Smooth muscle cell (in vitro differentiated cells): ENCODE measurements around the gene AKAP10. TPM values are rescaled to one million over a fixed set of nuclear protein-coding genes. Genes with fewer than 3 reads are reported as not detected.

Source experiments
- DNase-seq: peaks from one replicate; lab custom pipeline; 2025; ENCODE audit not compliant: unreplicated experiment; lab: John Stamatoyannopoulos, UW
- H2AFZ ChIP-seq: fragments of 200-600 bp; sonication (generic); 2 replicates; pipeline ENCODE4 v1.6.0; 2016; ENCODE audit warnings: antibody characterized with exemption, low read depth, mild to moderate bottlenecking
- H3F3A ChIP-seq: fragments of 200-600 bp; sonication (generic); 2 replicates; pipeline ENCODE4 v1.6.0; 2017; ENCODE audit warnings: antibody characterized with exemption, low read depth
- H3K27ac ChIP-seq: fragments of 200-600 bp; sonication (generic); 2 replicates; pipeline ENCODE4 v1.5.1; 2016; ENCODE audit warnings: low read depth, mild to moderate bottlenecking
- H3K27me3 ChIP-seq: fragments of 200-600 bp; sonication (generic); 2 replicates; pipeline ENCODE4 v1.6.1; 2016; ENCODE audit warnings: low read depth, mild to moderate bottlenecking
- H3K36me3 ChIP-seq: fragments of 200-600 bp; sonication (generic); 2 replicates; pipeline ENCODE4 v1.5.1; 2016; ENCODE audit warnings: low read depth
- H3K4me1 ChIP-seq: fragments of 200-600 bp; sonication (generic); 2 replicates; pipeline ENCODE4 v1.5.1; 2016; ENCODE audit warnings: low read depth
- H3K4me2 ChIP-seq: fragments of 200-600 bp; sonication (generic); 2 replicates; pipeline ENCODE4 v1.6.0; 2016; ENCODE audit warnings: mild to moderate bottlenecking
- H3K4me3 ChIP-seq: fragments of 200-600 bp; sonication (generic); 2 replicates; pipeline ENCODE4 v1.5.1; 2016; ENCODE audit warnings: mild to moderate bottlenecking
- H3K79me2 ChIP-seq: fragments of 200-600 bp; sonication (generic); 2 replicates; pipeline ENCODE4 v1.6.0; 2016; ENCODE audit warnings: low read depth, mild to moderate bottlenecking
- H3K9ac ChIP-seq: fragments of 200-600 bp; sonication (generic); 2 replicates; pipeline ENCODE4 v1.6.0; 2016; ENCODE audit warnings: low read depth
- H3K9me3 ChIP-seq: fragments of 200-600 bp; sonication (generic); replicated peaks from 2 replicates; pipeline ENCODE4 v1.5.1; 2016; ENCODE audit warnings: low read depth
- H4K20me1 ChIP-seq: fragments of 200-600 bp; sonication (generic); 2 replicates; pipeline ENCODE4 v1.6.0; 2016; ENCODE audit warnings: low read depth
- WGBS: methylation state at CpG from one replicate; pipeline ENCODE4 v1.1.7; 2016; ENCODE audit warnings: low lambda C conversion rate; 5-methylcytosine and 5-hydroxymethylcytosine counted together
- polyA plus RNA-seq: library from polyadenylated mRNA; unstranded; fragments of >200 nt; fragmentation: Nextera tagmentation; extraction: Ambion mirVana; gene quantifications from 2 replicates; pipeline ENCODE4 v1.2.1, GENCODE V29; 2016
- total RNA-seq: library from RNA; depleted of rRNA; stranded (reverse); fragments of >200 nt; gene quantifications from 2 replicates; pipeline ENCODE4 v1.2.3, GENCODE V29; 2014
- TF ChIP-seq, protein P1 (sequence below): fragments of 200-600 bp; sonication (generic); IDR thresholded peaks from 2 replicates; pipeline ENCODE4 v1.5.1; 2017; ENCODE audit warnings: borderline replicate concordance, mild to moderate bottlenecking, antibody characterized with exemption; ENCODE audit not compliant: insufficient read depth, poor library complexity, severe bottlenecking

The AKAP10 gene
- total and polyA plus RNA-seq, 2 experiments from 2014 or later: 23.7 to 28.4 TPM

- H3K27ac ChIP-seq: no peak overlapping the region
- no peak overlapping the region for H2AFZ ChIP-seq
- no peaks in the 10 kb centered on the region for H4K20me1 ChIP-seq
- no peaks in the 10 kb centered on the region for H3K9me3 ChIP-seq
- no peak overlapping the region for H3K9ac ChIP-seq
- TF ChIP-seq, protein P1, sequence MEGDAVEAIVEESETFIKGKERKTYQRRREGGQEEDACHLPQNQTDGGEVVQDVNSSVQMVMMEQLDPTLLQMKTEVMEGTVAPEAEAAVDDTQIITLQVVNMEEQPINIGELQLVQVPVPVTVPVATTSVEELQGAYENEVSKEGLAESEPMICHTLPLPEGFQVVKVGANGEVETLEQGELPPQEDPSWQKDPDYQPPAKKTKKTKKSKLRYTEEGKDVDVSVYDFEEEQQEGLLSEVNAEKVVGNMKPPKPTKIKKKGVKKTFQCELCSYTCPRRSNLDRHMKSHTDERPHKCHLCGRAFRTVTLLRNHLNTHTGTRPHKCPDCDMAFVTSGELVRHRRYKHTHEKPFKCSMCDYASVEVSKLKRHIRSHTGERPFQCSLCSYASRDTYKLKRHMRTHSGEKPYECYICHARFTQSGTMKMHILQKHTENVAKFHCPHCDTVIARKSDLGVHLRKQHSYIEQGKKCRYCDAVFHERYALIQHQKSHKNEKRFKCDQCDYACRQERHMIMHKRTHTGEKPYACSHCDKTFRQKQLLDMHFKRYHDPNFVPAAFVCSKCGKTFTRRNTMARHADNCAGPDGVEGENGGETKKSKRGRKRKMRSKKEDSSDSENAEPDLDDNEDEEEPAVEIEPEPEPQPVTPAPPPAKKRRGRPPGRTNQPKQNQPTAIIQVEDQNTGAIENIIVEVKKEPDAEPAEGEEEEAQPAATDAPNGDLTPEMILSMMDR: no peak
- no peaks in the 10 kb centered on the region for H3K4me1 ChIP-seq
- H3K4me3 ChIP-seq: no peak overlapping the region
- no peaks in the 10 kb centered on the region for H3F3A ChIP-seq
- no peaks in the 10 kb centered on the region for H3K79me2 ChIP-seq
- H3K36me3 ChIP-seq: no peaks in the 10 kb centered on the region
- 65% methylated on average over 4 of the region's 4 CpGs for WGBS
- H3K27me3 ChIP-seq: no peaks in the 10 kb centered on the region
- no peak overlapping the region for H3K4me2 ChIP-seq
- DNase-seq: no peak
Measured at GRCh38 chr17:19991252-19991885, 13.7 kb upstream of the AKAP10 start.

- Histone ChIP-seq H3F3A (no peaks in the 10 kb centered on the region), H2AFZ (peak overlapping the region; percentile 37), H3K4me1 (no peaks in the 10 kb centered on the region), H3K9me3 (no peaks in the 10 kb centered on the region), H3K27me3 (no peaks in the 10 kb centered on the region), H3K79me2 (no peaks in the 10 kb centered on the region), H3K4me2 (no peak overlapping the region), H3K27ac (no peak overlapping the region), H3K36me3 (no peaks in the 10 kb centered on the region), H3K9ac (no peak overlapping the region), H4K20me1 (no peaks in the 10 kb centered on the region), H3K4me3 (no peak overlapping the region)
- WGBS: 93% methylated on average over 1 of the region's 1 CpG
- TF ChIP-seq, protein P1: no peak
- no peak for DNase-seq
Measured at GRCh38 chr17:19987897-19988296, 10.3 kb upstream of the AKAP10 start.

GRCh38 chr17:19986941-19987861 is 9.6 kb upstream of the AKAP10 start:
- TF ChIP-seq, protein P1: no peak
- Histone ChIP-seq H2AFZ (peak overlapping the region; percentile 79), H4K20me1 (no peaks in the 10 kb centered on the region), H3K27me3 (no peaks in the 10 kb centered on the region), H3F3A (no peaks in the 10 kb centered on the region), H3K36me3 (no peaks in the 10 kb centered on the region), H3K4me1 (no peaks in the 10 kb centered on the region), H3K9me3 (no peaks in the 10 kb centered on the region), H3K4me2 (no peak overlapping the region), H3K9ac (no peak overlapping the region), H3K27ac (no peak overlapping the region), H3K4me3 (no peak overlapping the region), H3K79me2 (no peaks in the 10 kb centered on the region)
- no peak for DNase-seq
- 59% methylated on average over 13 of the region's 13 CpGs for WGBS
